Measurements from ENCODE around the gene ACTL9.
"Not testable (repeated sequence)": the region's sequence is repeated elsewhere in the genome, so short reads cannot be mapped to it uniquely, and the experiment has no call there.

The ACTL9 gene
- 0 to 0.03 (median 0) reads per million in 18 experiments for total RNA-seq

GRCh38 chr19:8698433-8699063 is at the start of gene ACTL9:
ACTL9 (minus strand) TSS chr19:8698795; CDS start chr19:8698701, 94 bp downstream.
- no peak for DNase-seq

DNA sequence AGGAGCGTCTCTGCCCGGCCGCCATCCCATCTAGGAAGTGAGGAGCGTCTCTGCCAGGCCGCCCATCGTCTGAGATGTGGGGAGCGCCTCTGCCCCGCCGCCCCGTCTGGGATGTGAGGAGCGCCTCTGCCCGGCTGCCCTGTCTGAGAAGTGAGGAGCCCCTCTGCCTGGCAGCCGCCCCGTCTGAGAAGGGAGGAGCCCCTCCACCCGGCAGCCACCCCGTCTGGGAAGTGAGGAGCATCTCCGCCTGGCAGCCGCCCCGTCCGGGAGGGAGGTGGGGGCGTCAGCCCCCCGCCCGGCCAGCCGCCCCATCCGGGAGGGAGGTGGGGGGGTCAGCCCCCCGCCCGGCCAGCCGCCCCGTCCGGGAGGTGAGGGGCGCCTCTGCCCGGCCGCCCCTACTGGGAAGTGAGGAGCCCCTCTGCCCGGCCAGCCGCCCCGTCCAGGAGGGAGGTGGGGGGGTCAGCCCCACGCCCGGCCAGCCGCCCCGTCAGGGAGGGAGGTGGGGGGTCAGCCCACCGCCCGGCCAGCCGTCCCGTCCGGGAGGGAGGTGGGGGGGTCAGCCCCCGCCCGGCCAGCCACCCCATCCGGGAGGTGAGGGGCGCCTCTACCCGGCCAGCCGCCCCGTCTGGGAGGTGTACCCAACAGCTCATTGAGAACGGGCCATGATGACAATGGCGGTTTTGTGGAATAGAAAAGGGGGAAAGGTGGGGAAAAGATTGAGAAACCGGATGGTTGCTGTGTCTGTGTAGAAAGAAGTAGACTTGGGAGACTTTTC is 40.9 kb upstream of the ACTL9 start:
- DNase-seq: not testable (repeated sequence)

DNA sequence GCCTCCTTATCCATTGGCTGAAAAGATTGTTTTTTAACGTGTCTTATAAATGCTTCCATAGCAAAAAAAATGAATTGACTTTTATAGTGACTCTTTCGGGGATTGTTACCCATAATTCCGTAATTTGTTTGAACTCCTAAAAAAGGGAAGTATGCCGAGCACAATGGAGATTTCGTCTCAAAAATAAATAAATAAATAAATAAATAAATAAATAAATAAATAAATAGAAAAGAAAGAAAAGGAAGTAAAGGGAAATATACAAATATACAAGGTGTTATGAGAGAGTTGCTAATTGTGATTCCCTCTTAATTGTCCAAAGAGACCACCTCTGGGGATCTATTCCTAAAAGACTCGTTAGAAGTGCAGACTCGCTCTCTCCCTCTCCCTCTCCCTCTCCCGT is 39.8 kb upstream of the ACTL9 start:
- no peak for DNase-seq

DNA sequence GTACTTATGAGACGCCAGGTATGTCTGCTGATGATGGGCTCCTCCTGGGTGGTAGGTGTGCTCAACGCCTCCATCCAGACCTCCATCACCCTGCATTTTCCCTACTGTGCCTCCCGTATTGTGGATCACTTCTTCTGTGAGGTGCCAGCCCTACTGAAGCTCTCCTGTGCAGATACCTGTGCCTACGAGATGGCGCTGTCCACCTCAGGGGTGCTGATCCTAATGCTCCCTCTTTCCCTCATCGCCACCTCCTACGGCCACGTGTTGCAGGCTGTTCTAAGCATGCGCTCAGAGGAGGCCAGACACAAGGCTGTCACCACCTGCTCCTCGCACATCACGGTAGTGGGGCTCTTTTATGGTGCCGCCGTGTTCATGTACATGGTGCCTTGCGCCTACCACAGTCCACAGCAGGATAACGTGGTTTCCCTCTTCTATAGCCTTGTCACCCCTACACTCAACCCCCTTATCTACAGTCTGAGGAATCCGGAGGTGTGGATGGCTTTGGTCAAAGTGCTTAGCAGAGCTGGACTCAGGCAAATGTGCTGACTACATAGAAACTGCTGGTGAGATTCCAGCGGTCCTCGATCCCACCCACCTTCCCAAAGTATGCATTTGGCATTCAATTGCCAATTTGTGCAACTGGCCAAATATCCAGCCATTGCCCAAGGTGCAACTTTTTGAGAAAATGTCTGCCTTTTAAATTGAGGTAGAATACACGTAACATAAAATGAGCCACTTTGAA is 33.0 kb upstream of the ACTL9 start:
- no peak for DNase-seq

GRCh38 chr19:8724276-8724675 is 25.7 kb upstream of the ACTL9 start:
- DNase-seq: no peak

DNA sequence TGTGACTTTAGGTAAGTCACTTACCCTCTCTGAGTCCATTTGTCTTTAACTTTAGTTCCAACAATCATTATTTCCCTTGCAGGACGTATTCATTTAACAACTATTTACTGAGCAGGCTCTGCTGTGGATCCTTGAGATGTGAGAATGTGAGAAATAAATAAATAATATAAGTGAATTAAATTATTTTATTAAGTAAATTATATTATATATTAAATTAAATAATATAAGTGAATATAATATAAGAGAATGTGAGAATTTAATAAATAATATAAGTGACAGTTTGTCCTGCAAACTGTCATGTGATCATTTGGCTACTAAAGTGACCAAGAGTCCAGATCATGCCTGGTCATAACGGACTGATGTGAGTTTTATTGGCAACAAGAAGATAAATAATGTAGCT is 23.4 kb upstream of the ACTL9 start:
- DNase-seq: no peak

GRCh38 chr19:8721334-8721733 is 22.7 kb upstream of the ACTL9 start, which contains the start of gene OR2Z1:
OR2Z1 (plus strand) TSS chr19:8721634; CDS start chr19:8731029, 9,395 bp downstream.
- DNase-seq: no peak

DNA sequence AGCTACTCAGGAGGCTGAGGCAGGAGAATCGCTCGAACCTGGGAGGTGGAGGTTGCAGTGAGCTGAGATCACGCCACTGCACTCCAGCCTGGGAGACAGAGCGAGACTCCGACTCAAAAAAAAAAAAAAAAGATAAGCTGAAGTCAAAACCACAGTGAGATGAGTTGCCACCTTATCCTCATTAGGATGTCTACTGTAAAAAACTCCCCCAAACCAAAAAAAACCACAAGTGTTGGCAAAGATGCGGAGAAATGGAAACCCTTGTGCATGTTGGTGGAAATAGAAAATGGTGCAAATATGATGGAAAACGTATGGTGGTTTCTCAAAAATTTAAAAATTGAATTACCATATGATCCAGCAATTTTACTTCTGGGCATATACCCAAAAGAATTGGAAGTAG is 11.7 kb upstream of the ACTL9 start:
- DNase-seq: not testable (repeated sequence)

- no peak for DNase-seq
These were observed 7.1 kb upstream of the ACTL9 start for GRCh38 chr19:8705742-8706141.

DNA sequence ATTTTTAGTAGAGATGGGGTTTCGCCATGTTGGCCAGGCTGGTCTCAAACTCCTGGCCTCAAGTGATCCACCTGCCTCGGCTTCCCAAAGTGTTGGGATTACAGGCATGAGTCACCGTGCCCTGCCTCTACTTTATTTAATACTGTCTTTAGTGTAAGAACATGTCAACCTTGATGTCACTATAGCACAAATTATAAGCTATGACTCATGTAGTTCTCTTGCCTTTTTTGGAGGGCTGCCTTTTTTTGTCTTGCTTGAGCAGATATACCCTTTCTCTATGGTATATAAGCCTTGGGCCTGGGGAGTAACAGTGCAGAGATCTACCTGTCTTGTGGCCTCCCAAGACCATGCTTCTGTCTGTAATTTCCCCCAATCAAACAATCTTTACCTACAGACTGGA is 6.7 kb upstream of the ACTL9 start:
- DNase-seq: not testable (repeated sequence)

- no peak for DNase-seq
These were observed 4.6 kb upstream of the ACTL9 start for GRCh38 chr19:8703223-8703622.

GRCh38 chr19:8702350-8702749 is 3.8 kb upstream of the ACTL9 start:
- peak; percentile 81 to 92 for DNase-seq

- peak in 1 of 2 donors; percentile 36 for DNase-seq
These were observed 2.4 kb upstream of the ACTL9 start for GRCh38 chr19:8700956-8701355.

GRCh38 chr19:8699908-8700307 is 1.3 kb upstream of the ACTL9 start:
- DNase-seq: no peak

- no peak for DNase-seq
These were observed 743 bp downstream of the ACTL9 start for GRCh38 chr19:8697671-8698432.

GRCh38 chr19:8696993-8697392 is 1.6 kb downstream of the ACTL9 start:
- DNase-seq: no peak

DNA sequence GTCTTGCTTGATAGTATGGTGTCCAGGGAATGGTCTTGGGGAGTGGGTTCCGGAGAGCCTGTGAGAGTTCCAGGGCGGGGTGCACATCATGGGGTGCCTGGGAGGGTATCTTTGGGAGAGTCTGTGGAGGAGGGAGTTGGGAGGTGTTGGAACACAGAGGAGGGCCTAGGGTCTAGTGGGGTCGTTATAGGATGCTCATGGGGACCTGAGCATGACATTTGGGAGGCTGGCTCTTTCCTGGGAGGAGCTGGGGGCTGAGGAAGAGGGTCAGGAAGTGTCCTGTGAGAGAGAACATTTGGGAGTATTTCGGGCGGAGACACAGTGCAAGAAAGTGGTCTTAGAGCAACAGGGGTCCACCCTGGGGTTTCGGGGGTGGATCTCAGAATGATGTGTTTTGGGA is 2.7 kb downstream of the ACTL9 start:
- DNase-seq: no peak

- DNase-seq: no peak
These were observed 3.1 kb downstream of the ACTL9 start for GRCh38 chr19:8695501-8695900.

DNA sequence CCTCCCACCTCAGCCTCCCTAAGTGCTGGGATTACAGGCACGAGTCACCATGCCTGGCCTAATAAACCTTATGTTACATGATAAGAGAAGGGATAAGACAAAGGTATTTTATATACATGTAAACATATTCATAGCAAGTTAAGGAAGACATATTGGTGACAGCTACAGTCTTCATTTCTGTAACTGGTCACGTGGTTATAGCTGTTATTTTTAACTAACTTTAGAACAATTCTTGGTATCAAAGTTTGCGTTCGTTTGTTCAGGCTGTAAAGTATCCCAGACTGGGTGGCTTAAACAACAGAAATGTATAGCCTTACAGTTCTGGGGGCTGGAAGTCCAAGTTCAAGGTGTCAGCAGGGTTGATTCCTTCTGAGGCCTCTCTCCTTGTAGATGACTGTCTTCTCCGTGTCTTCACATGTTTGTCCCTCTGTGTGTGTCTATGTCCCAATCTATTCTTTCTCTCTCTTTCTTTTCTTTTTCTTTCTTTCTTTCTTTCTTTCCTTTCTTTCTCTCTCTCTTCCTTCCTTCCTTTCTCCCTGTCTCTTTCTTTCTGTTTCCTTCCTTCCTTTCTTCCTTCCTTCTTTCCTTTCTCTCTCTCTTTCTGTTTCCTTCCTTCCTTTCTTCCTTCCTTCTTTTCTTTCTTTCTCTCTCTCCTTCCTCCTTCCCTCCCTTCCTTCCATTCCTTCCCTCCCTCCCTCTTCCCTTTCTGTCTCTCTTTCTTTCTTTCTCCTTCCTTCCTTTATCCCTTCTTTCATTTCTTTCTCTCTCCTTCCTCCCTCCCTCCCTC is 7.6 kb downstream of the ACTL9 start:
- no peak for DNase-seq

GRCh38 chr19:8688930-8689329 is 9.7 kb downstream of the ACTL9 start:
- DNase-seq: no peak

GRCh38 chr19:8686549-8686948 is 12.0 kb downstream of the ACTL9 start:
- DNase-seq: peak; percentile 7 to 39
